GM18508 (cell line): ENCODE measurements around the gene HADHB.
"Not testable (repeated sequence)": the region's sequence is repeated elsewhere in the genome, so short reads cannot be mapped to it uniquely, and the experiment has no call there.

Source experiments
- ATAC-seq: cut with Tn5 transposase; IDR thresholded peaks from one replicate; pipeline ENCODE4 v1.9.1; 2021; ENCODE audit warnings: moderate number of reproducible peaks; ENCODE audit not compliant: insufficient read depth, unreplicated experiment

HADHB gene

GRCh38 chr2:26290001-26290400 lies 45.3 kb downstream of the HADHB start:
- ATAC-seq = no peak

- ATAC-seq = no peak
Measured at GRCh38 chr2:26292646-26293045, 47.9 kb downstream of the HADHB start.

GRCh38 chr2:26295511-26295910 lies 50.8 kb downstream of the HADHB start:
- no peak for ATAC-seq

- no peak for ATAC-seq
Measured at GRCh38 chr2:26297061-26297460, 52.3 kb downstream of the HADHB start.

- no peak for ATAC-seq
Measured at GRCh38 chr2:26298286-26298637, 53.5 kb downstream of the HADHB start.

- no peak for ATAC-seq
Measured at GRCh38 chr2:26298638-26299393, 54.1 kb downstream of the HADHB start.

- ATAC-seq = no peak
Measured at GRCh38 chr2:26299471-26300101, 54.8 kb downstream of the HADHB start.

- no peak for ATAC-seq
Measured at GRCh38 chr2:26300234-26300925, 55.6 kb downstream of the HADHB start.

GRCh38 chr2:26302846-26303245 lies 58.1 kb downstream of the HADHB start:
- ATAC-seq = no peak

- not testable (repeated sequence) for ATAC-seq
Measured at GRCh38 chr2:26305094-26305493, 60.4 kb downstream of the HADHB start.

- no peak for ATAC-seq
Measured at GRCh38 chr2:26305540-26305939, 60.8 kb downstream of the HADHB start.

- ATAC-seq = no peak
Measured at GRCh38 chr2:26309921-26310320, 65.2 kb downstream of the HADHB start.

GRCh38 chr2:26312471-26312870 lies 67.7 kb downstream of the HADHB start:
- ATAC-seq = no peak

GRCh38 chr2:26313446-26313845 lies 68.7 kb downstream of the HADHB start:
- no peak for ATAC-seq

- ATAC-seq = no peak
Measured at GRCh38 chr2:26314243-26314642, 69.5 kb downstream of the HADHB start.

- no peak for ATAC-seq
Measured at GRCh38 chr2:26316041-26316440, 71.3 kb downstream of the HADHB start.

- ATAC-seq = no peak
Measured at GRCh38 chr2:26316845-26317244, 72.1 kb downstream of the HADHB start.

- ATAC-seq = no peak
Measured at GRCh38 chr2:26317377-26318105, 72.8 kb downstream of the HADHB start.

- ATAC-seq = no peak
Measured at GRCh38 chr2:26318950-26319349, 74.2 kb downstream of the HADHB start.

GRCh38 chr2:26324479-26324878 lies 79.7 kb downstream of the HADHB start:
- ATAC-seq = not testable (repeated sequence)

- no peak for ATAC-seq
Measured at GRCh38 chr2:26324903-26325302, 80.2 kb downstream of the HADHB start.
